ENCODE data around the gene PEAR1.

Gene PEAR1

DNA sequence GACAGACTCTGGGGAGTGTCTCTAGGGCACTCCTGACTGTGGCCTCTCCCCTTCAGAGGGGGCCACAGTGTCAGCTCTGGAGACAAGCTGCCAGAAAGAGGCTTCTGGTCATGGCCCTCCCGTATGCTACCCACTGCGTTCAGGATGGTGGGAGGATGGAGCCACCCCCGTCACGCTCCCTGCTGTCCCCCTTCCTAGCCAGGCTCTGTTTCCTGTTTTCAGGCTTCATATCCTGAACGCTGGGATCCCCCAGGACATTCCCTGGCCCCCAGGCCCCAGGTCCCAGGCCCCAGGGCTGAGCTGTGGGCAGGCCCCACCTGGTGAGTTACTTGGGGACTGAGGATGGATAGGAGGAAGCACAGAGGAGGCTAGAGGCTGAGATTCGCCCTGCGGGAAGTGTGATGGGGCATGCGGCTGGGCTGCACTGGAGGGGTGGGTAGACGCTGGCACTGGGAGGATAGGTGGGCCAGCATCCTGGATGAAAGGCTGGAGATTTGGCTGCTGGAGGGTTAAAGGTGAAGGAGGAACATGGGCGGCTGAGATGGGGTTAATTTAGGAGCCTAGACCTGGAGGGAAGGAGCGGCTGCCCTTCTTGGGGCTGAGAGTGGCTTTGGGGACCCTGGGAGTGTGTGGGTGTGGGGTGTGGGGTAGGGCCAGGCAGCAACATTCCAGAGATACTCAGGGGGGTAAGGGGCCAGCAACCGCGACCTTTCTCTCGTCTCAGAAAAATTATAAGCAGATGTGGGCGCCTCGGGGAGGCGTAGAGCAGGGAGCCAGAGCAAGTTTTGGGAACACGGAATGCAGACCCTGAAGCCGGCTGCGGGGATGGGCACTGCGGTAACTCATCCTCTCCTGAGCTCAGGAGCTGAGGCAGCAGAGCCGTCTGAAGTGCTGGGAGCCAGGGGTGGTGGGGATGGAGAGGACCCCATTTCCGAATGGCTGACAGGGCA, 8.7 kb downstream of the PEAR1 start:
- DNase-seq (ENCODE audit: low spot score): no peak

DNA sequence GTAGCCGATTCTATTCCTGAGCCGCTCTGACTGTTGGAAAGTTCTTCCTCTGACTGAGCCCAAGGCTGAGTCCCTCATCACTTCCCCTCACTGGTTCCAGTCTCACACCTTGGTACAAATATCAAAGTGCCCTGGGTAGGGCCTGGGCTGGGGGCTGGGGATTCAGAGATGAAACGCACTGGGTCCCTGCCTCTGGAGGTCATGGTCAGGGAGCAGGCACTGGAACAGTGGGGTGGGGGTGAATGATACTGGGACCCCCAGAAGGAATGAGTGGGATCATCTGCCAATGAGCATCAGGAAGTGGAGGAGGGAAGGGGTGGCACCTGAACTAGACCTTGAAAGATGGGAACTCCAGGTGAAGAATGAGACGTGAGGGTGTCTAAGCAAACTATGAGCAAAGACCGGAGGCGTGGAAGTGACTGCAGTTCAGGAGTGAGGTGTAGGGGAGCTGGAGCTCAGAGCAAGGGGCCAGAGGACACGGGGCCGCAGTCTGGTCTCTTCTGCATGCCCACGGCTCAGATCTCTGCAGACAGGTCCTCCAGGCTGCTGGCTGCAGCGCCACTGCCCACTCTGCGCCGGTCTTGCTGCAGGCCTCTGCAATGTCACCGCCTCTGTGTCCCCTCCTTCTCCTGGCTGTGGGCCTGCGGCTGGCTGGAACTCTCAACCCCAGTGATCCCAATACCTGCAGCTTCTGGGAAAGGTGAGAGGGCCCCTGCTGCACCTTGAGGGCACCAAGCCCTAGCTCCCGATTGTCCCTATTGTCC, 10.0 kb downstream of the PEAR1 start:
- no peak for DNase-seq (ENCODE audit: low spot score)

DNA sequence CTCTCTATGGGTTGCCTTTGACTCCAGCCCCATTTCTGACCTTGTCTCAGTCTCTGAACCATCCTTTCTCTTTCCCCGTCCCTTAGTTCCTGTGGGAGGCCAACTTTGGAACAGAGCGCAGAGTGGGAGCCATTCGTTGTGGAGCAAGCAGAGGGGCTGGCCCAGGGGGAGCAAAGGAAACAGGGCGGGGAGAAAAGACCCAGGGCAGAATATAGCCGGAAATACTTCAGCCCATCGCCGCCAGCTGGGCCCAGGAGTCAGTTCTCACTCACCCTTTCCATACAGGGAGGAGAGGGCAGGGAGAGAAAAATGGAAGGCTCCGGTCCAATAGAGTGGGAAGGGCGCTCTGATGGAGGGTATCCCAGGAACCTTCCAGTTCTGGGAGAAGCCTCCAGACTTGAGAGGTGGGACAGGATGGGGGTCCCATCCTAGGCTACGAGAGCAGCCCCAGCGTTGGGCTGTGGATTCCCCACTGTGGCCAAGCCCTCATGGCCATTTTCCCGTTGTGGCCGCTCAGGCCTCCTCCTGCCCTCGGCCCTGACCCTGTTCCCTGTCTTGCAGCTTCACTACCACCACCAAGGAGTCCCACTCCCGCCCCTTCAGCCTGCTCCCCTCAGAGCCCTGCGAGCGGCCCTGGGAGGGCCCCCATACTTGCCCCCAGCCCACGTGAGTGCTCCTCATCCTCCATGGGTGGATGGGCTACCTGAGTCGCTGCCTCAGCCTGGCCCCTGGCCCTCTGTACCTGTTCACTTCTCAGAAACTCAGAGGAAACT, 10.9 kb downstream of the PEAR1 start:
- no peak for DNase-seq (ENCODE audit: low spot score)

DNA sequence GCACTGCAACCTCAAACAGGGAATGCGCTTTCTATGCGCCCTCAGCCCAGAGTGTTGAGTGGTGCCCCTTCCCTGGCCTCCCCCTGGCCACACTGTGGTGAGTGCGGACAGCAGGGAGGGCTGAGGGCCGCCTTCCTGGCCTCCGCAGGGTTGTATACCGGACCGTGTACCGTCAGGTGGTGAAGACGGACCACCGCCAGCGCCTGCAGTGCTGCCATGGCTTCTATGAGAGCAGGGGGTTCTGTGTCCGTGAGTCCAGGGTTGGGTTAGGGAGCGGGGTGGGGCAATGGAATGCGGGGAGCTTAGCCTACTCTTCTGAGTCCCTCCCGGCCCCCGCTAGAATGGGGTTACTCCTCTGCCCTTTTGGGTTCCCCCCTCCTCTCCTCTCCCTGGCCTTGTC, 11.7 kb downstream of the PEAR1 start:
- no peak for DNase-seq (ENCODE audit: low spot score)

DNA sequence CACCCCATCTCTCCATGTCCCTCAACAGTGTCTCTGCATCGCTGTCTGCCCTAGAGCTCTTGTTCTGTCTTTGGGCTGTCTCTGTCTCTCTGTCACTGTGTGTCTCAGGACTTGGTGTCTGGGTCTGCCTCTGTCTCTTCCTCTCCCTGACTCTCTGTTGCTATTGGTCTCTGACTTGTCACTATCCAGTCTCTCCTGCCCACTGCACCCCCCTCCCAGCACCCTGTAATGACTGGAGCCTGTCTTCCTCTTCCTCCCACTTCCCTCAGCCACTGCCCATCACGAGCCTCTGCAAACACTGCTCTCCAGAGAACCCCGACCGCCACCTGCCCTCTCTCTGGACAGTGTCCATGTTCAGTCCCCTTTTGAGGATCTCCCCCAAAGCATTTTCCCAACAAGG, 12.1 kb downstream of the PEAR1 start:
- DNase-seq (ENCODE audit: low spot score): no peak

DNA sequence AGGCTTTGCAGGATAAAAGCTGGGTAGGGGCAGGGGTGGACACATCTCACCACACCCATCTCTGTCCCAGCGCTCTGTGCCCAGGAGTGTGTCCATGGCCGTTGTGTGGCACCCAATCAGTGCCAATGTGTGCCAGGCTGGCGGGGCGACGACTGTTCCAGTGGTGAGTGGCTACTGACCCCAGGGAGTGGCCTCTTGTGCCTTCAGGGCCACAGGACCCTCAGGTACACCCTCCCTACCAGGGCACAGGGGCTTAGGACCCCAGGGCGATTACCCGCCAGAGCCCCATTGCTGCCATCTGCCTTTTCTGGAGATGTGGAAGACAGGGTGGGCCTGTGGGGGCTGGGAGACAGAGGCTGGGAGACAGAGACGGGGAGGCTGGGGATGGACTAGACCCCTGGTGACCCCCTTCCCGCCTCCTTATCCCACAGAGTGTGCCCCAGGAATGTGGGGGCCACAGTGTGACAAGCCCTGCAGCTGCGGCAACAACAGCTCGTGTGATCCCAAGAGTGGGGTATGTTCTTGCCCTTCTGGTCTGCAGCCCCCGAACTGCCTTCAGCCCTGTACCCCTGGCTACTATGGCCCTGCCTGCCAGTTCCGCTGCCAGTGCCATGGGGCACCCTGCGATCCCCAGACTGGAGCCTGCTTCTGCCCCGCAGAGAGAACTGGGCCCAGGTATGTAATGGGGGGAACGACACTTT, 12.8 kb downstream of the PEAR1 start:
- DNase-seq (ENCODE audit: low spot score): no peak

DNA sequence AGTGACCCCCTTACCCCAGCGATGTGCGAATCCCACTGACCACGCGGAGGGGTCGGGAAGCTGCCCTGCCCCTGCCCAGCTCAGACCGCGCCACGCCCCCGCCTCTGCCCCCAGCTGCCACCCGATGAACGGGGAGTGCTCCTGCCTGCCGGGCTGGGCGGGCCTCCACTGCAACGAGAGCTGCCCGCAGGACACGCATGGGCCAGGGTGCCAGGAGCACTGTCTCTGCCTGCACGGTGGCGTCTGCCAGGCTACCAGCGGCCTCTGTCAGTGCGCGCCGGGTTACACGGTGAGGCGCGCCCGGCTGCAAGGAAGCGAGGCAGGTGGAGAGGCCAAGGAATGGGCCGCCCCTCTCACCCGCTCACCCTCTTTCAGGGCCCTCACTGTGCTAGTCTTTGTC, 15.0 kb downstream of the PEAR1 start:
- DNase-seq (ENCODE audit: low spot score): no peak

DNA sequence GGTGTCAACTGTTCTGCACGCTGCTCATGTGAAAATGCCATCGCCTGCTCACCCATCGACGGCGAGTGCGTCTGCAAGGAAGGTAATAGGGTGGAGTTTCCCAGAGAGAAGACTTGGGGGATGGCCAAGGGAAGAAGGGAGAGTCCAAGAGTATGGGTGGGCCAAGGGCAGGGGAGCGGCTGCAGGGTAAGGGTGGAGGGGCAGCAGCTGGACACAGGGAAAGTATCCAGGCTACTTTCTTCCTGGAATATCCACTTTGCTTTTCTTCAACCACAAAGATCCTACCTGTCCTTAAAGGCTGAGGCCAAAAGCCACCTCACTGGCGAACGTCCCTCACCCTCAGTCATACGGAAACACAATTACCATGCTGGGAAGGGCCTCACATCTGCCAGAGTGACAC, 15.4 kb downstream of the PEAR1 start:
- DNase-seq (ENCODE audit: low spot score): no peak

DNA sequence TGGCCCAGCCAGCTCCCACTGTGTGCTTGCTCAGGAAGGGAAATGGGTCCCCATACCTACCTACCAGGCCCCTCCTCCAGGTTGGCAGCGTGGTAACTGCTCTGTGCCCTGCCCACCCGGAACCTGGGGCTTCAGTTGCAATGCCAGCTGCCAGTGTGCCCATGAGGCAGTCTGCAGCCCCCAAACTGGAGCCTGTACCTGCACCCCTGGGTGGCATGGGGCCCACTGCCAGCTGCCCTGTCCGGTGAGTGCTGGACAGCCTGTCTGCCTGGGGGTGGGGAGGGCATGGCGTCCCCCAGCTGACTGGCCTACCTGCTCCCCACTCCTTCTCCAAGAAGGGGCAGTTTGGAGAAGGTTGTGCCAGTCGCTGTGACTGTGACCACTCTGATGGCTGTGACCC, 16.2 kb downstream of the PEAR1 start:
- no peak for DNase-seq (ENCODE audit: low spot score)

DNA sequence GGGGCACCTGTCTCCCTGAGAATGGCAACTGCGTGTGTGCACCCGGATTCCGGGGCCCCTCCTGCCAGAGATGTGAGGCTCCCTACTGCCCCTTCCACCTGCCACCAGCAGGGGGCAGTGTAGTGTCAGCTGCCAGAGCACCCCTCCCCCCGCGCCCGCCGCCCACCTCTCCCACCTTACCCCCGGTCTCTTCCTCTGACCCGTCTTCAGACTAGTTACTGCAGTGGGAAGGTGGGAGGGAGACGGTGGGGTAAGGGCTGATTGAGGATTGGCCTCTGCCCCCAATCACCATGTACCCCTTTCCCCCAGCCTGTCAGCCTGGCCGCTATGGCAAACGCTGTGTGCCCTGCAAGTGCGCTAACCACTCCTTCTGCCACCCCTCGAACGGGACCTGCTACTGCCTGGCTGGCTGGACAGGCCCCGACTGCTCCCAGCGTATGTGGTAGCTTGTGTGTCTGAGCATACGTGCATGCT, 16.8 kb downstream of the PEAR1 start:
- peak; percentile 67 for DNase-seq (ENCODE audit: low spot score)

DNA sequence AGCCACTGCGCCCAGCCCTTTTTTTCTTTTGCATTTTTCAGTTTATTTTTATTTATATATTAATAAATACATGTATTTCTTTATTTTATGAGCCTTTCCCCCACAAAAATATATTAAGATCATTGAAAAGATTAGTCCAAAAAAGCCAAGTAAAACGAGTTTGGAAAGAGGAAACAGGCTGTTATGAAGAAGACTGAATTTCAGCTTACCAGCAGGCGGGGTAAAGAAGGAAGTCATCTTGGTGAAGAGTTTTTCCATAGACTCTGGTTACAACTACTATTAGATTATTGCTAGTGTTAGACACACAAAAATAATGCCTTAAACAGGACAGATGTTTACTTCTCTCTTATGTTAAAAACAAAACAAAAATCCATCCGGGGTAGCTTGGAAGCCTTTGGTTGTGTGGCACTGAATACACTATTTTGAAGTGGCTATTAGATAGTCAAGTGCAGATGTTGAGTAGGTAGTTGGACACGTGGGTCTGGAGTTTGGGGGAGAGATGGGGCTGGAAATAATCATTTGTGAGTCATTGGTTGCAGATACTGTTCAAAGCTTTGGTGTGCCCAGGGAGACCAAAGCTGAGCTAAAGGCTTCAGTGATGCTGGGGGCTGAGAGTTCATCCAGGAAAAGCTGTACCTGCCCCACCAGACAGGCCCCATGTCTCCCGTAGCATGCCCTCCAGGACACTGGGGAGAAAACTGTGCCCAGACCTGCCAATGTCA, 18.2 kb downstream of the PEAR1 start:
- no peak for DNase-seq (ENCODE audit: low spot score)

DNA sequence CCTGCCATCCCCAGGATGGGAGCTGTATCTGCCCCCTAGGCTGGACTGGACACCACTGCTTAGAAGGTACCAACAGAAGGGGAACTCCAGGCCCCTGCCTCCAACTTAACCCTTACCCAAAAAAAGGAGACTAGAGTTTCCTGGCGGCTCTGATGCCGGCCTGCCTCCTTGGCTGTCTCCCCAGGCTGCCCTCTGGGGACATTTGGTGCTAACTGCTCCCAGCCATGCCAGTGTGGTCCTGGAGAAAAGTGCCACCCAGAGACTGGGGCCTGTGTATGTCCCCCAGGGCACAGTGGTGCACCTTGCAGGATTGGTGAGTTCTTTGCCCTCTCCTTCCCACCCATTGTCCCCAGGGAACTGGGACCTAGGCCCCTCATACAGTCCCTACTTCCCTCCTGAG, 18.8 kb downstream of the PEAR1 start:
- no peak for DNase-seq (ENCODE audit: low spot score)

DNA sequence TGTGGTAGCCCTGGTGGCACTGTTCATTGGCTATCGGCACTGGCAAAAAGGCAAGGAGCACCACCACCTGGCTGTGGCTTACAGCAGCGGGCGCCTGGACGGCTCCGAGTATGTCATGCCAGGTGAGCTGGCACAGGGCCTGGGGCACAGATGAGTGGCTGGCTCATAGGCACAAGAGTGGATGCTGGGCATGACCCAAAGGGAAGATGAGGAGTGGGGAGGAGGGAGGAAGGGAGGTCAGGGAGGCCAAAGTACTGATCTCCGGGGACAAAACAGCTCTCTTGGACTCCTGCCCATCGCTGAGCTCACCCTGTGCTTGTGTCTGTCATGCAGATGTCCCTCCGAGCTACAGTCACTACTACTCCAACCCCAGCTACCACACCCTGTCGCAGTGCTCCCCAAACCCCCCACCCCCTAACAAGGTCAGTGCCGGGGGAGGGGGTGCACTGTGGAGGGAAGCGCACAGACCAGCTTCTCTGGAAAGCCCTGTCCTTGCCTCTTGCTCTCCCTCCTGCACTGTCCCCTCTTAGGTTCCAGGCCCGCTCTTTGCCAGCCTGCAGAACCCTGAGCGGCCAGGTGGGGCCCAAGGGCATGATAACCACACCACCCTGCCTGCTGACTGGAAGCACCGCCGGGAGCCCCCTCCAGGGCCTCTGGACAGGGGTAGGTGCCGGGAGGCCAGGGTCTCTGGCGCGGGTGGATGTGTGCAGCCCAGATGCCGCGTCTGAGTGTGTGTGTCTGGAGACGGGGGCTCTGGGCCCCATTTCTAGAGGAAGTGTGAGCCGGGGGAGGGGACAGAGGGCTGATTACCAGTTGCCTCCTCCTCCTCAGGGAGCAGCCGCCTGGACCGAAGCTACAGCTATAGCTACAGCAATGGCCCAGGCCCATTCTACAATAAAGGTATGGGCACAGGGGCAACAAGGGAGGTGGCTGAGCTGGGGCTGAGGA, 19.6 kb downstream of the PEAR1 start:
- no peak for DNase-seq (ENCODE audit: low spot score)

DNA sequence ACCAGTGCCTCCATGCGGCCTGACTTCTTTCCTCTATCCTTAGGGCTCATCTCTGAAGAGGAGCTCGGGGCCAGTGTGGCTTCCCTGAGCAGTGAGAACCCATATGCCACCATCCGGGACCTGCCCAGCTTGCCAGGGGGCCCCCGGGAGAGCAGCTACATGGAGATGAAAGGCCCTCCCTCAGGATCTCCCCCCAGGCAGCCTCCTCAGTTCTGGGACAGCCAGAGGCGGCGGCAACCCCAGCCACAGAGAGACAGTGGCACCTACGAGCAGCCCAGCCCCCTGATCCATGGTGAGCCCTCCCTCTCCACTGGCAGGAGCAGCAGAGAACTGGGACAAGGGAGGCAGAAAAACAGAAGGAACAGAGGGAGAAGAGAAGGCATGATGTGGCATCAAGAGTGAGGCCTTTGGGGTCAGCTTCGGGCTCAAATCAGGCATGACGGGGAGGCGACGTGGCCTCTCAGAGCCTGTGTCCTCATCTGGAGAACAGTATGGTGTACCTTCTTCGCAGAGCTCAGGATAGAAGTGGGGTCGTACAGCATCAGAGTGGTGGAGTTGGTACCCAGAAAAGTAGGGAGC, 20.4 kb downstream of the PEAR1 start:
- DNase-seq (ENCODE audit: low spot score): no peak

DNA sequence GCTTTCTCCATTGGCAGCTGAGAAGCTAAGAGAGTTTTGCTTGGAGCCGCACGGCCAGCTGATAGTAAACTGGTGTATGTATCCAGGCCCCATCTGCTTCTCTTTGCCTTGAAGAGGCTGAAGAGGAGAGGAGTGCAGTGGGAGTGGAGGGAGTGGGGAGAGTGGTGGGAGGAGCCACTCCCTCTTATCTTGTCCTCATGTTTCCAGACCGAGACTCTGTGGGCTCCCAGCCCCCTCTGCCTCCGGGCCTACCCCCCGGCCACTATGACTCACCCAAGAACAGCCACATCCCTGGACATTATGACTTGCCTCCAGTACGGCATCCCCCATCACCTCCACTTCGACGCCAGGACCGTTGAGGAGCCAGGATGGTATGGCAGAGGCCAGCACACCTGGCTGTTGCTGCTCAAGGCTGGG, 20.9 kb downstream of the PEAR1 start:
- no peak for DNase-seq (ENCODE audit: low spot score)

DNA sequence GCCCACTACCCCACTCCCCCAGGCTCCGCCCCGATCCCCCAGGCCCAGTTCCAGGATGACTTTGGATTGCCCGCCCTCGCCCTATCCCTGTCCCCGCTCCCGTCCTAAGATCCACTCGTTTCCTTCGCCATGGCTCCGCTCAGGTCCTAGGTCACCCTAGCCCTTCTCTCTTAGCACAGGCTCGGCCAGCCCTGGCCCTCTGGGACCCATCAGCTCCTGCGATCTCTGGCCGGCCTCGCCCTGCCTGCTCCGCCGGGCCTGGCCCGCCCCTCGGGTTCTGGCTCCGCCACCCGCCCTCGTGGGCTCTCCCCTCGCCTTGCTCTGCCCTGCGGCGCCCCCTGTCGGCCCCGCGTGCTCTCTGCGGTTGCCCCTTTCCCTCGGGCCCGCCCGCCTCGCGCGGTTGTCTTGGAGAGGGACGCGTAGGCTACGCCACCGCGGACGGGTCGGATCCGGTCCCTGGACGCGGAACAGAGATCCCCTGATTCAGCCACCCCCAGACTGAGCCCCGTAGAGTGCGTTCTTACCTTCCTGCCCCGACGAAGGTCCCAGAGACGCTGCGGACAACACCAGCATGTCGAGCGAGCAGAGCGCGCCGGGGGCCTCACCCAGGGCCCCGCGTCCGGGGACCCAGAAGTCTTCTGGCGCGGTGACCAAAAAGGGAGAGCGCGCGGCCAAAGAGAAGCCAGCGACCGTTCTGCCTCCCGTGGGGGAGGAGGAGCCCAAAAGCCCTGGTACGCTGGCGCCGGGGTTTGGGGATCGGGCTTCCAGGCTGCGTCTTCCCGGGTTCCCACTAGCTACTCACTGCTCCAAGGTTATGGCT, 26.9 kb downstream of the PEAR1 start, which contains the start of gene LRRC71:
Gene LRRC71, plus strand, starts transcription at position 400 of the 820 bp plus-strand sequence. Its CDS starts 172 bp downstream, at position 572.
- DNase-seq (ENCODE audit: low spot score): peak; percentile 67

DNA sequence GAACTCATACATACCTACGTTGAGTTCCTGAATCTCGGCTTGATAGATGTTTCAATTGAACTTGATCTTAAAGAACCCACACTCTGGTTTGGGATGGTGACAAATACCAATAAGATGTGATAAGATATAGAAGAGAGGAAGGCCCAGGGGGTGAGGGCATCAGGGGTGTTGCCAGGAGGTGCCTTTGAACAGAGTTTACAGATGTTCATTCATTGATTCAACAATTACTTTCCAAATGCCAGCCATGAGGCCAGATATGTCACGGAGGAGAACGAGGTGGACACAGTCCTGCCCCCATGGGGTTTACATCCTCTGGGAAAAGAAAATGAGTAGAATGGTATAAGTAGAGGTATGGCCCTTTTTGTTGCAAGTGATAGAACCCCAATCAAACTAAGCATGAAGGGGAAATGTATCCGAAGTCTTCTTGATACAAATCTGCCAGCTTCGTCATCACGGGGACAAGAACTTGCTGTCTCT, 27.6 kb downstream of the PEAR1 start:
- DNase-seq (ENCODE audit: low spot score): no peak

DNA sequence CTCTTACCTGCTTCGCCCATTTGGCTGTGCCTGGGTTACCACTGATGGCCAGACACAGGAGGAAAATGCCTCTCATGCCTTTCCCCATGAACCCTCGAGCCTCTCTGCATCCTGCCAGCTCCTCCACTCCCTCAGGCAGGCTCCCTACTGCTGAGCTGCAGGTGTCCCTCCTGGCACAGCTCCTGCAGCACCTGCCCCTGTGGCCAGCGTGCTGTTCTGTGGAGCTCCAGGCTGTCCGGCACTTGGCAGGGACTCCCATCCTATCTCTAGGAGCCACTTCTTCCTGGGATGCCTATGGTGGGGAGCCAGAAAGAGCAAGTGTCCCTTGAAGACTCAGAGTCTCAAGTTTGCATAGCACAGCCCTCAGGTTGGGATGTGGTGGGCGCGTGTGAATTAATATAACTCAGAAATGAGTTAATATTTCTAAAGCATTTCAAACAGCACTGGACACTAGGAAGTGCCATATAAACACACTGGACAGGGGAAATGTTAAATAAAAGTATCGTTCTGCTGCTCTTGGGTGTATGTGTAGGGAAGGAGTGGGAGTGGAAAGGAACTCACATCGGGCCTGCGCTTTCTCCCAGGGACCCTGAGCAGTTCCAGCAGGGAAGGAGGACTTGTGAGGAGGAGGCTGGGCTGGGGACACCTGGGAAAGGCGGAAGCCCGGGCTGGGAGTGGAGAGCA, 29.6 kb downstream of the PEAR1 start:
- DNase-seq (ENCODE audit: low spot score): no peak

Measured in NAMALWA (cell line).